ENCODE measurements around the gene SH2D6.

Gene SH2D6

DNA sequence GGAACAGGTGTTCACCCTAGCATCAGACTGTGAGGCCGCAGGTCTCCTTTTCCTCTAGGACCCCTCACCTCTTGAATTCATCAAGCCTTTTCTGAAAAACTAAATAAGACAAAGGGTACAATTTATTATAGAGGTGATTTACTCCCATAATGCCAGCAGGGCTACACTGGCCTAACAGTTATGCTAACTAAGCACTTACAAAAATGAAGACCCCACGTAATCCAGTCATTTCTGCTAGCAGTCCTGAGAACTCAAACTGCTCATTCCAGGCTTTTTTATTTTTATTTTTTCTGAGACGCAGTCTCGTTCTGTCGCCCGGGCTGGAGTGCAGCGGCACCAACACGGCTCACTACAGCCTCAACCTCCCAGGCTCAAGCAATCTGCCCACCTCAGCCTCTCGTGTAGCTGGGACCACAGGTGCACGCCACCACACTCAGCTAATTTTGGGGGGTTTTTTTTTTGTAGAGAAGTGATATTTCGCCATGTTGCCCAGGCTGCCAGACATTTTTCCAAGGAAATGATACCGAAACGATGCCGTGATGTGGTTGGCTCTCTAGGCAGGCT is 22.5 kb upstream of the SH2D6 start:
- H3K27ac ChIP-seq = peak overlapping the region; percentile 97
- peak overlapping the region; percentile 62 for H3K4me3 ChIP-seq (ENCODE audit: low read depth, low read length)
- peak overlapping the region; percentile 21 for H2AFZ ChIP-seq
- H3K27me3 ChIP-seq (ENCODE audit: control insufficient read depth, insufficient read depth, low read length) = no peaks in the 10 kb centered on the region
- peaks cover 6% of the 10 kb centered on the region for H3K79me2 ChIP-seq
- no peak overlapping the region for H3K9ac ChIP-seq
- no peaks in the 10 kb centered on the region for H3K9me3 ChIP-seq (ENCODE audit: control insufficient read depth, low read length)
- peaks cover 77% of the 10 kb centered on the region for H3K4me1 ChIP-seq
- no peaks in the 10 kb centered on the region for H3K36me3 ChIP-seq (ENCODE audit: control insufficient read depth, insufficient read depth, low read length)
- peak overlapping the region; percentile 93 for H3K4me2 ChIP-seq (ENCODE audit: low read length)
- TF ChIP-seq, protein P1, sequence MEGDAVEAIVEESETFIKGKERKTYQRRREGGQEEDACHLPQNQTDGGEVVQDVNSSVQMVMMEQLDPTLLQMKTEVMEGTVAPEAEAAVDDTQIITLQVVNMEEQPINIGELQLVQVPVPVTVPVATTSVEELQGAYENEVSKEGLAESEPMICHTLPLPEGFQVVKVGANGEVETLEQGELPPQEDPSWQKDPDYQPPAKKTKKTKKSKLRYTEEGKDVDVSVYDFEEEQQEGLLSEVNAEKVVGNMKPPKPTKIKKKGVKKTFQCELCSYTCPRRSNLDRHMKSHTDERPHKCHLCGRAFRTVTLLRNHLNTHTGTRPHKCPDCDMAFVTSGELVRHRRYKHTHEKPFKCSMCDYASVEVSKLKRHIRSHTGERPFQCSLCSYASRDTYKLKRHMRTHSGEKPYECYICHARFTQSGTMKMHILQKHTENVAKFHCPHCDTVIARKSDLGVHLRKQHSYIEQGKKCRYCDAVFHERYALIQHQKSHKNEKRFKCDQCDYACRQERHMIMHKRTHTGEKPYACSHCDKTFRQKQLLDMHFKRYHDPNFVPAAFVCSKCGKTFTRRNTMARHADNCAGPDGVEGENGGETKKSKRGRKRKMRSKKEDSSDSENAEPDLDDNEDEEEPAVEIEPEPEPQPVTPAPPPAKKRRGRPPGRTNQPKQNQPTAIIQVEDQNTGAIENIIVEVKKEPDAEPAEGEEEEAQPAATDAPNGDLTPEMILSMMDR (IDR thresholded peaks at IDR 0.05) = no peak

DNA sequence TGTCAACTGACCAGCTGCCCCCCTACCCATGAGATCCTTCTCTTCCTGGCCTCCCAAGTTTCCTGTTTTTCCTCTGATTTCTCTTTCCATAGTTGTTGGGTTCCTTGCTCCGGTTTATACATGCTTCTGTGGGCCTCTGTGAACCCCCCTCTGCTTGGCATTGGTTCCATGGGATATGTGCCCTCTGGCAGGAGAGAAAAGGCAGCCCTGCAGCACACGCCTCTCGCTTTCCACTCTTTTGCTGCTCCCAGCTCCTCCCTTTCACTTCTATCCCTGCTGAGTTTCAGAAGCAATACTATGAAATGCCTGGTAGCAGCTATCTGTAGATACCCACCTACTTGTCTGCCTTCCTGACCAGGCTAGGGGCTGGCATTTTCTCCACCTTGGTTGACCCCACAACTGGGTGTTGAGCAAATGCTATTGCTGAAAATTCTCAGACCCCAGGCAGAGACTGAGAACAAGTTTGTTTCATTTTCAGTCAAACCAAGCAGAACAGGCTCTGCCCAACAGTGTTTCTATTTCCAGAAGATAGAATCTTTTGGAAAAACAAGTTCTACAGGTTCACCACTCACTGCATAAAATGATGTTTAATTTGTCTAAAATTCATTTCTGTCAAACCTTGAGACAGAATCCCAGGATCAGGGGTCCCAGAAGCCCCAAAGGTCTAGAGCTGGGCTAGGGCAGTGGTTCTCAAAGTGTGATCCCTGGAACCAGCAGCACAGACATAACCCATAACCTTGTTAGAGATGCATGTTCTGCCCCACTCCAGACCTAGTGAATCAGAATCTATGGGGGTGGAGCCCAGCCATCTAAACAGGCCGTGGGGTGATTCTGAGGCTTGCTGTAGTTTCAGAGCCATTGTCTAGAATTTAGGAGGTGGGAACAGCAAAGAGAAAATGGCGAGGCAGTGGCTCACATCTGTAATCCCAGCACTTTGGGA is 21.7 kb upstream of the SH2D6 start:
- peak overlapping the region; percentile 21 for H2AFZ ChIP-seq
- peak overlapping the region; percentile 62 for H3K4me3 ChIP-seq (ENCODE audit: low read depth, low read length)
- peaks cover 3% of the 10 kb centered on the region for H3K79me2 ChIP-seq
- H3K9me3 ChIP-seq (ENCODE audit: control insufficient read depth, low read length) = no peaks in the 10 kb centered on the region
- TF ChIP-seq, protein P1 (IDR thresholded peaks at IDR 0.05) = no peak
- H3K27ac ChIP-seq = peak overlapping the region; percentile 97
- peak overlapping the region; percentile 22 for H3K9ac ChIP-seq
- H3K36me3 ChIP-seq (ENCODE audit: control insufficient read depth, insufficient read depth, low read length) = no peaks in the 10 kb centered on the region
- H3K4me2 ChIP-seq (ENCODE audit: low read length) = peak overlapping the region; percentile 93
- no peaks in the 10 kb centered on the region for H3K27me3 ChIP-seq (ENCODE audit: control insufficient read depth, insufficient read depth, low read length)
- peaks cover 80% of the 10 kb centered on the region for H3K4me1 ChIP-seq

DNA sequence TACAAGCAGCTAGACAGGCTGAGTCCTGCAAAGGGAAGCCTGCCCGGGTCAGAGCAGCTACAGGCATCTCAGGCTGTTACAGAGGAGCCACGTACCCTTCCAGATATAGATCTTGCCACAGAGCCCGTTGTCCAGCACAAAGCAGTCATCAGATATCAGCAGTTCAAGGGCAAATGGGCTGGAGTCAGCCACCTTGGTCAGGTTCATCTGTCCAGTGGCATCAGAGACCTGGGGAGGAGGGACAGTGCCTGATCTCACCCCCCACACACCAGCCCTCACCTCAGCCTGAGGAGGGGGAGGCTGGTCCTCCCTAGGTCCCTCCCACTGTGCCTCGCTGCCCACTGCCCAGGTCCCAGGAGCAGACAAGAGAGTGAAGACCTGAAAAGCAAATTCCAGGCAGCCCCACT is 20.6 kb upstream of the SH2D6 start:
- Histone ChIP-seq H3K4me3 (ENCODE audit: low read depth, low read length) (peak overlapping the region; percentile 62), H3K9me3 (ENCODE audit: control insufficient read depth, low read length) (no peaks in the 10 kb centered on the region), H3K36me3 (ENCODE audit: control insufficient read depth, insufficient read depth, low read length) (no peaks in the 10 kb centered on the region), H3K4me1 (peaks cover 80% of the 10 kb centered on the region), H3K4me2 (ENCODE audit: low read length) (peak overlapping the region; percentile 93), H3K79me2 (peaks cover 9% of the 10 kb centered on the region), H2AFZ (no peak overlapping the region), H3K27me3 (ENCODE audit: control insufficient read depth, insufficient read depth, low read length) (no peaks in the 10 kb centered on the region), H3K27ac (peak overlapping the region; percentile 97), H3K9ac (no peak overlapping the region)
- TF ChIP-seq, protein P1 (IDR thresholded peaks at IDR 0.05) = no peak

DNA sequence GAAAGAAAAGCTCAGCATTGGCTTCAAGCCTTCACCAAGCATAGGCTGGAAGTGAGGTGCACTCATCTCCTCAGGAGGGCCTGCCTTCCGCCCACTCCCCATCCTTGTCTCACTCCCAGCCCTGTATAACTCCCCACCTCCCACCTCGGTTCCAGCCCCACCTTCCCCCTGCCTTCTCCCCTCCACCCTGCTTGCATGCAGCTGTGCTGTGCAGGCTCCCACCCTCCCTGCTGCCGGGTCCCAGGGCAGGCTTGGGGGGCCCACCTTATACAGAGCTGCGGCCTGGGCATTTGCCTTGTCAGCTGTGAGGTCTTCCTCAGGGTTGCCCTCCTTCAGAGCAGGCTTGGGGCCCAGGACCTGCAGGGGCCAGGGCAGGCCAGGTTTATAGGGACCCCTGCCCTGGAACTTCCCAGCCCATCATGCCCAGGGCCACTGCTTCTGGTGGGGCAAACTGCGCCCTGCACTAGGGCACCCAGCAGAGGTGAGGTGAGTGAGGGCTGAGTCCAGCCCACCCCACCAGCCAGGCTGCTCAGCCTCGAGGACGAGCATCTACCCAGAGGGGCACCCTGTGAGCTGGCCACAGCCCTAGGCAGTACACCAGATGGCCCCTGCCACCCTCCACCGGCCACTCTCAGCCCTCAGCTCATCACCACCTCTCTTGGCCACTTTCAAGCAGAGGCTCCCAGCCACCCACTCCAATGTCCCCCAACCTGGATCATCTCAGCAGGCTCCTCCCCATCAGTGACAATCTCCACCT is 19.9 kb upstream of the SH2D6 start:
- peak overlapping the region; percentile 97 for H3K27ac ChIP-seq
- H3K79me2 ChIP-seq = peaks cover 13% of the 10 kb centered on the region
- H3K4me2 ChIP-seq (ENCODE audit: low read length) = peak overlapping the region; percentile 93
- no peak overlapping the region for H3K4me3 ChIP-seq (ENCODE audit: low read depth, low read length)
- TF ChIP-seq, protein P1 (IDR thresholded peaks at IDR 0.05) = no peak
- peaks cover 83% of the 10 kb centered on the region for H3K4me1 ChIP-seq
- H3K27me3 ChIP-seq (ENCODE audit: control insufficient read depth, insufficient read depth, low read length) = no peaks in the 10 kb centered on the region
- H3K9ac ChIP-seq = no peak overlapping the region
- H3K36me3 ChIP-seq (ENCODE audit: control insufficient read depth, insufficient read depth, low read length) = no peaks in the 10 kb centered on the region
- H2AFZ ChIP-seq = peak overlapping the region; percentile 22
- no peaks in the 10 kb centered on the region for H3K9me3 ChIP-seq (ENCODE audit: control insufficient read depth, low read length)
